ENCODE measurements around the gene CDC73.

GRCh38 chr1:193086342-193086741, 35.5 kb upstream of the CDC73 start:
- TF ChIP-seq CTCF (IDR thresholded peaks at IDR 0.05; ENCODE audit: low read depth, low read length, poor library complexity, severe bottlenecking): no peak
- no peak for TF ChIP-seq EZH2phosphoT487 (IDR thresholded peaks at IDR 0.05; ENCODE audit: borderline replicate concordance, low read length)
